Cortex of kidney (tissue), 1 donor: ENCODE measurements around the gene PRAC2.

ENCODE experiments used
- DNase-seq: peaks from one replicate; lab custom pipeline; 2025; lab: John Stamatoyannopoulos, UW

PRAC2 gene

GRCh38 chr17:48720266-48721008, 2.5 kb upstream of the PRAC2 start:
- no peak for DNase-seq

- no peak for DNase-seq
Measured at GRCh38 chr17:48721009-48721402, 2.0 kb upstream of the PRAC2 start.

GRCh38 chr17:48722201-48722907, 631 bp upstream of the PRAC2 start, which contains the start of gene PRAC1:
TSS of gene PRAC1 (minus strand) at chr17:48722518. CDS start at chr17:48722392, 126 bp downstream.
- no peak for DNase-seq

- DNase-seq, result no peak
Measured at GRCh38 chr17:48723423-48724250, 652 bp downstream of the PRAC2 start.

GRCh38 chr17:48724251-48725003, 1.4 kb downstream of the PRAC2 start:
- no peak for DNase-seq

- DNase-seq, result no peak
Measured at GRCh38 chr17:48725004-48725287, 2.0 kb downstream of the PRAC2 start.

GRCh38 chr17:48725288-48726064, 2.5 kb downstream of the PRAC2 start:
- no peak for DNase-seq

GRCh38 chr17:48726114-48726915, 3.3 kb downstream of the PRAC2 start:
- no peak for DNase-seq

- no peak for DNase-seq
Measured at GRCh38 chr17:48726916-48727286, 3.9 kb downstream of the PRAC2 start.

- DNase-seq, result no peak
Measured at GRCh38 chr17:48727415-48728175, 4.6 kb downstream of the PRAC2 start.

GRCh38 chr17:48728232-48729231, 5.5 kb downstream of the PRAC2 start, which contains the start of gene HOXB13:
TSS of gene HOXB13 (minus strand) at chr17:48728750. CDS start at chr17:48728593, 157 bp downstream.
- DNase-seq, result no peak

- DNase-seq, result no peak
Measured at GRCh38 chr17:48729335-48730239, 6.6 kb downstream of the PRAC2 start.

GRCh38 chr17:48730240-48730550, 7.2 kb downstream of the PRAC2 start:
- DNase-seq, result no peak

- no peak for DNase-seq
Measured at GRCh38 chr17:48731355-48731754, 8.4 kb downstream of the PRAC2 start.

GRCh38 chr17:48732688-48733629, 10.0 kb downstream of the PRAC2 start:
- DNase-seq, result no peak

- no peak for DNase-seq
Measured at GRCh38 chr17:48733632-48734328, 10.8 kb downstream of the PRAC2 start.
